DND-41 (cell line): ENCODE measurements around the gene CAT.

Experiments used
- ATAC-seq: fragments of 200-7000 bp; cut with Tn5 transposase; 3 replicates; pipeline ENCODE4 v1.9.1; 2021; ENCODE audit warnings: low read depth; ENCODE audit not compliant: insufficient read depth
- DNase-seq: peaks from one replicate; pipeline ENCODE4 v3.0.0-alpha.2; 2020
- H2AFZ ChIP-seq: 2 replicates; pipeline ENCODE4 v1.6.0; 2012; ENCODE audit warnings: low read depth, low read length
- H3K27ac ChIP-seq: 2 replicates; pipeline ENCODE4 v1.5.1; 2012; ENCODE audit warnings: low read length, inconsistent platforms
- H3K27me3 ChIP-seq: fragments of 200-600 bp; sonication (generic); 2 replicates; pipeline ENCODE4 v1.6.0; 2012; ENCODE audit warnings: low read length, mild to moderate bottlenecking, inconsistent platforms; ENCODE audit not compliant: insufficient read depth, poor library complexity
- H3K36me3 ChIP-seq: 2 replicates; pipeline ENCODE4 v1.5.1; 2012; ENCODE audit warnings: low read length, inconsistent platforms; ENCODE audit not compliant: insufficient read depth
- H3K4me1 ChIP-seq: 2 replicates; pipeline ENCODE4 v1.5.1; 2012; ENCODE audit warnings: mild to moderate bottlenecking, low read length; ENCODE audit not compliant: insufficient read depth
- H3K4me2 ChIP-seq: 2 replicates; pipeline ENCODE4 v1.6.0; 2012; ENCODE audit warnings: mild to moderate bottlenecking, moderate library complexity, low read length, inconsistent platforms; ENCODE audit not compliant: insufficient read depth
- H3K4me3 ChIP-seq, 2 experiments: fragments of 200-600 bp in 1 of 2; shearing (Covaris generic) in 1 of 2; 2 replicates each; pipeline ENCODE4 v1.5.1; 2012 to 2016; ENCODE audit warnings: inconsistent platforms in 2 of 2, low read length in 2 of 2, mild to moderate bottlenecking in 2 of 2, low read depth in 1 of 2, moderate library complexity in 1 of 2
- H3K79me2 ChIP-seq: 2 replicates; pipeline ENCODE4 v1.6.0; 2012; ENCODE audit warnings: low read length, inconsistent platforms; ENCODE audit not compliant: insufficient read depth
- H3K9ac ChIP-seq: 2 replicates; pipeline ENCODE4 v1.6.0; 2012; ENCODE audit warnings: low read depth, mild to moderate bottlenecking, inconsistent platforms, low read length, moderate library complexity
- H3K9me3 ChIP-seq: 2 replicates; pipeline ENCODE4 v1.5.1; 2012; ENCODE audit warnings: low read length, moderate library complexity, mild to moderate bottlenecking, inconsistent platforms; ENCODE audit not compliant: insufficient read depth, severe bottlenecking
- H4K20me1 ChIP-seq: 2 replicates; pipeline ENCODE4 v1.6.0; 2012; ENCODE audit warnings: low read length; ENCODE audit not compliant: insufficient read depth
- CTCF ChIP-seq: IDR thresholded peaks from 2 replicates; pipeline ENCODE4 v1.5.1; 2012; ENCODE audit warnings: borderline replicate concordance, low read length, moderate library complexity, mild to moderate bottlenecking; ENCODE audit not compliant: poor library complexity, severe bottlenecking; ENCODE audit errors: extremely low read depth
- EZH2 ChIP-seq: IDR thresholded peaks from 3 replicates; pipeline ENCODE4 v1.6.1; 2012; ENCODE audit warnings: borderline replicate concordance, low read depth, mild to moderate bottlenecking, moderate library complexity, low read length, inconsistent platforms; ENCODE audit not compliant: severe bottlenecking

Gene CAT

GRCh38 chr11:34512840-34513681, 74.3 kb downstream of the CAT start:
- Histone ChIP-seq H4K20me1 (no peaks in the 10 kb centered on the region), H3K4me2 (no peak overlapping the region), H3K4me1 (no peaks in the 10 kb centered on the region), H3K4me3 (no peak overlapping the region), H3K79me2 (no peaks in the 10 kb centered on the region), H3K9ac (no peak overlapping the region), H3K27me3 (no peaks in the 10 kb centered on the region), H3K27ac (no peak overlapping the region), H2AFZ (no peak overlapping the region), H3K36me3 (no peaks in the 10 kb centered on the region), H3K9me3 (no peaks in the 10 kb centered on the region)
- peak; percentile 56 for DNase-seq
- peak; percentile 99 for ATAC-seq
- TF ChIP-seq EZH2 (no peak), CTCF (peak; percentile 86)

GRCh38 chr11:34513682-34514449, 75.1 kb downstream of the CAT start, which contains the start of gene ELF5:
Gene ELF5 (minus strand): TSS chr11:34513794. CDS start chr11:34505749, 8,045 bp downstream.
- no peaks in the 10 kb centered on the region for H4K20me1 ChIP-seq
- ATAC-seq (no peak), DNase-seq (no peak)
- H3K36me3 ChIP-seq, result no peaks in the 10 kb centered on the region
- H3K4me2 ChIP-seq, result no peak within 1 kb of the TSS
- no peaks in the 10 kb centered on the region for H3K79me2 ChIP-seq
- H3K4me3 ChIP-seq, result no peak within 1 kb of the TSS
- H3K27ac ChIP-seq, result no peak within 1 kb of the TSS
- no peak within 1 kb of the TSS for H3K9ac ChIP-seq
- no peaks in the 10 kb centered on the region for H3K9me3 ChIP-seq
- no peak for TF ChIP-seq EZH2
- no peak for TF ChIP-seq CTCF
- H3K4me1 ChIP-seq, result no peaks in the 10 kb centered on the region
- H3K27me3 ChIP-seq, result no peaks in the 10 kb centered on the region
- H2AFZ ChIP-seq, result no peak within 1 kb of the TSS

GRCh38 chr11:34514597-34514996, 75.9 kb downstream of the CAT start:
- Histone ChIP-seq H3K9me3 (no peaks in the 10 kb centered on the region), H3K9ac (no peak overlapping the region), H3K79me2 (no peaks in the 10 kb centered on the region), H3K27ac (no peak overlapping the region), H3K36me3 (no peaks in the 10 kb centered on the region), H2AFZ (no peak overlapping the region), H4K20me1 (no peaks in the 10 kb centered on the region), H3K4me2 (no peak overlapping the region), H3K4me1 (no peaks in the 10 kb centered on the region), H3K27me3 (no peaks in the 10 kb centered on the region), H3K4me3 (no peak overlapping the region)
- TF ChIP-seq CTCF (no peak), EZH2 (no peak)
- no peak for ATAC-seq
- no peak for DNase-seq
